GM12878 (cell line): ENCODE results near the gene PTAFR.

ENCODE experiments used
- E2F8 ChIP-seq: fragments of 450-650 bp; IDR thresholded peaks from 2 replicates; pipeline ENCODE4 v1.6.1; 2018; ENCODE audit warnings: mild to moderate bottlenecking, low read depth, moderate library complexity; ENCODE audit not compliant: partially characterized antibody
- POLR2AphosphoS5 ChIP-seq: IDR thresholded peaks from 2 replicates; pipeline ENCODE4 v1.6.1; 2011; ENCODE audit warnings: mild to moderate bottlenecking, low read length, inconsistent platforms
- SP1 ChIP-seq: IDR thresholded peaks from one replicate; pipeline ENCODE4 v1.6.1; 2011; ENCODE audit warnings: low read depth, low read length
- TF ChIP-seq, protein P1 (sequence below): IDR thresholded peaks from 2 replicates; pipeline ENCODE4 v1.6.1; 2011; ENCODE audit warnings: low read depth, mild to moderate bottlenecking, low read length, moderate library complexity, borderline replicate concordance; ENCODE audit errors: extremely low read depth

GRCh38 chr1:28154078-28154594, 22.4 kb downstream of the PTAFR start:
- TF ChIP-seq POLR2AphosphoS5 (no peak), SP1 (no peak), E2F8 (no peak)
- TF ChIP-seq, protein P1, sequence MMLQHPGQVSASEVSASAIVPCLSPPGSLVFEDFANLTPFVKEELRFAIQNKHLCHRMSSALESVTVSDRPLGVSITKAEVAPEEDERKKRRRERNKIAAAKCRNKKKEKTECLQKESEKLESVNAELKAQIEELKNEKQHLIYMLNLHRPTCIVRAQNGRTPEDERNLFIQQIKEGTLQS = no peak
